Lower lobe of right lung (tissue), 2 donors: ENCODE measurements around the gene ETS2. TPM values are rescaled to one million over a fixed set of nuclear protein-coding genes. Genes with fewer than 3 reads are reported as not detected.

Experiments
- ATAC-seq, 2 donors: fragments of 200-7000 bp; cut with Tn5 transposase; one replicate each; pipeline ENCODE4 v1.9.1; 2020 to 2022; ENCODE audit warnings: mild to moderate bottlenecking in 2 of 2, moderate library complexity in 2 of 2
- DNase-seq: peaks from one replicate; pipeline ENCODE4 v3.0.0-alpha.2; 2020
- H3K27ac ChIP-seq: fragments of 200-600 bp; one replicate; pipeline ENCODE4 v1.8.0; 2022
- H3K27me3 ChIP-seq: fragments of 200-600 bp; one replicate; pipeline ENCODE4 v1.8.0; 2022; ENCODE audit warnings: low read depth
- H3K36me3 ChIP-seq: fragments of 200-600 bp; one replicate; pipeline ENCODE4 v1.8.0; 2022; ENCODE audit warnings: mild to moderate bottlenecking
- H3K4me1 ChIP-seq: fragments of 200-600 bp; one replicate; pipeline ENCODE4 v1.8.0; 2022
- H3K4me3 ChIP-seq: fragments of 200-600 bp; one replicate; pipeline ENCODE4 v1.8.0; 2022; ENCODE audit warnings: mild to moderate bottlenecking
- H3K9me3 ChIP-seq: fragments of 200-600 bp; one replicate; pipeline ENCODE4 v1.8.0; 2022
- intact Hi-C: fragments of 100-400 bp; cut with DNase I; formaldehyde crosslinking; loops from one replicate; pipeline ENCODE4 v1.11.0; 2022
- total RNA-seq: library from RNA; stranded (reverse); fragmentation: NEBNext Ultra II Directional; extraction: Animal tissue kit (Norgen Biotek cat#: 25700); gene quantifications from one replicate; pipeline ENCODE4 v1.2.1, GENCODE V29; 2021
- TF ChIP-seq, protein P1 (sequence below): fragments of 200-600 bp; IDR thresholded peaks from one replicate; pipeline ENCODE4 v1.8.0; 2022; ENCODE audit warnings: antibody characterized with exemption, mild to moderate bottlenecking
- donor health status: DM: no; HTN: yes; CAD: no; lungs with severe emphysema.

ETS2 gene
- total RNA-seq, 1 donor from 2014 or later: 160 TPM

DNA sequence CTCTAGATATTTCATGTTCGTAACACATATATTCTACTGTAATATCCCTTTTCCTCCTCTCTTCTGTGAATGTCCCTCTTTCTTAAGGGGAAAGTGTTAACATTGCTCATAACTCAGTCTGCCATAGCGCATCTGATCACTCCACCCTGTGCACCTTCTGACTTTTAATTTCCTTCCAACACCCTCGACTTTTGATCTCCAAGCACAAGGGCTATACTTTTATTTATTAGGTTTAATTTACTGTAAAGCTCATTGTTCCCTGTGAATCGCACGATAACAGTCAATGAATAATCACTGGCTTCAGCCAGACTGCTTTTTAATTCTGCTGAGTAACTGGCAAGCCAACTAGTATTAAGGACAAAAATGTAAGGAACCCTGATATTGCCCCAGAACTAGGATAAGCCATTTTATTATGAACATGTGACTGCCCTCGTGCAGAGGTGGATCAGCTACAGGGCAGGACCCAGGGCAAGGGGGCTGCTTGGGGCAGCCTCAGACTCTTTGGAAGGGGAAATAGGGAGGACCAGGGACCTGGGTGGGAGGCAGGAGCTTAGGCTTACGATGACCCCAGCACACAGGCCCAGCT is 2.6 kb upstream of the ETS2 start:
- intact Hi-C loops: no loop called here
- Histone ChIP-seq H3K4me1 (peaks cover 27% of the 10 kb centered on the region), H3K27ac (no peak overlapping the region), H3K9me3 (no peaks in the 10 kb centered on the region), H3K4me3 (no peak overlapping the region), H3K36me3 (peaks cover 4% of the 10 kb centered on the region), H3K27me3 (no peaks in the 10 kb centered on the region)
- TF ChIP-seq, protein P1, sequence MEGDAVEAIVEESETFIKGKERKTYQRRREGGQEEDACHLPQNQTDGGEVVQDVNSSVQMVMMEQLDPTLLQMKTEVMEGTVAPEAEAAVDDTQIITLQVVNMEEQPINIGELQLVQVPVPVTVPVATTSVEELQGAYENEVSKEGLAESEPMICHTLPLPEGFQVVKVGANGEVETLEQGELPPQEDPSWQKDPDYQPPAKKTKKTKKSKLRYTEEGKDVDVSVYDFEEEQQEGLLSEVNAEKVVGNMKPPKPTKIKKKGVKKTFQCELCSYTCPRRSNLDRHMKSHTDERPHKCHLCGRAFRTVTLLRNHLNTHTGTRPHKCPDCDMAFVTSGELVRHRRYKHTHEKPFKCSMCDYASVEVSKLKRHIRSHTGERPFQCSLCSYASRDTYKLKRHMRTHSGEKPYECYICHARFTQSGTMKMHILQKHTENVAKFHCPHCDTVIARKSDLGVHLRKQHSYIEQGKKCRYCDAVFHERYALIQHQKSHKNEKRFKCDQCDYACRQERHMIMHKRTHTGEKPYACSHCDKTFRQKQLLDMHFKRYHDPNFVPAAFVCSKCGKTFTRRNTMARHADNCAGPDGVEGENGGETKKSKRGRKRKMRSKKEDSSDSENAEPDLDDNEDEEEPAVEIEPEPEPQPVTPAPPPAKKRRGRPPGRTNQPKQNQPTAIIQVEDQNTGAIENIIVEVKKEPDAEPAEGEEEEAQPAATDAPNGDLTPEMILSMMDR: no peak
- DNase-seq: no peak
- no peak for ATAC-seq

DNA sequence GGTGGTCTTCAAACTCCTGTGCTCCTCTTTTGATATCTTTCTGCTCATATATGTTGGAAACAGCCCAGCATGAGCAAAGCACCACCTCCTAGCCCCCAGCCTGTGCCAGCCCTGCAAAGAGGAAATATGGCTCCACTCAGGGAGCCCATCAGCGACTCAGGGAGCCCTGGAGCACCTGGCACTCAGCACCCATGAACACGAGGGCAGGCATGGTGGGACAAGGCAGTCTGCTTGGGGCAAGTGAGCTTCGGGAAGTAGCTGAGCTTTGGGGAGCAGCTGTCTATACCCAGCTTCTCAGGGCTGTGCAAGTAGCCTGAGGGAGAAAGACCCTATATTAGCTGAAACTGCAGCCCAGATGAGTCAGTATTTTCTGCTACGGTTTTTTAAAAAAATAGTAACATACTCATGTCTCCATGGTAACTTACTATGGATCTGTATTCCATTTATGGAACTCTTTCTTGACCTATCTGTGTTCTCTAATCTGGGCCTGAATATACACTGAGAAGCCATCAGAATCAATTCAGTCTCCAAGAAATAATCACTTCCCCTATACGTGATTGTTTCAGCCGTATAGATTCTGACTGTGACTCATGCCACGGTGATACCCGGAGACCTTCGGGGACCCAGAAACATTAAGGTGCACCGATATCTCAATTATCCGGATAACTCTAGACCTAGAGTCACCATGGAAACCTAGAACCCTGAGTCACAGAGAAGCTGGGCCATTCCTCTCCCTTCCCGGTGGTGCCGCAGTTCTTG is 1.5 kb upstream of the ETS2 start:
- peaks cover 11% of the 10 kb centered on the region for H3K36me3 ChIP-seq
- H3K4me1 ChIP-seq: peaks cover 35% of the 10 kb centered on the region
- peak overlapping the region; percentile 98 for H3K27ac ChIP-seq
- intact Hi-C loops: no loop called here
- DNase-seq (no peak), ATAC-seq (peak in 1 of 2 donors; percentile 3)
- H3K27me3 ChIP-seq: no peaks in the 10 kb centered on the region
- TF ChIP-seq, protein P1: no peak
- no peaks in the 10 kb centered on the region for H3K9me3 ChIP-seq
- H3K4me3 ChIP-seq: peak overlapping the region; percentile 82

DNA sequence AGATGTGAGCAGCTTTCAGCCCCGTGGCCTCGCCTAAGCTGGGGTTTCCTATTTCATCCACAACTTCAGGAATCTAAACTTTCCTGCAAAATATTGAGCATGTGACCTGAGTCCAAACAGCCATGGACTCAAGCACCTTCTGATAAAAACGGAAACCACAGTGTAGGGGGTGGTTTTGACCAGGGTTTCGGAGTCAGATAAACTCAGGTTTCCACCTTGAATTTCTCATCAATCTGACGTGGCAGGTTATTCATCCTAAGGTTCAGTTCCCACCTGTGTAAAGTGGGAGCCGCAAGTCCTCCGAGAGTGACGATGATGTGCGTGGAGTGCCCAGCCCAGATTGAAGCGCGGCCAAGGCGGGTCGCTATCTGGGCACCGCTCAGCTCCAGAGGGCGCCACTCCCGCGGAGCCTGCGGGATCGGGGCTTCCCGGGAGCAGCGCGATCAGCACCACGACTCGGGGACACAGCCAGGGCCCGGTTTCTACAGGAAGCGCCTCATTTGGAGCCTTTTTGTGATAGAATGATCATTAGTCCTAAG is 871 bp upstream of the ETS2 start:
- Histone ChIP-seq H3K4me3 (peak overlapping the region; percentile 82), H3K27ac (peak overlapping the region; percentile 98), H3K27me3 (no peaks in the 10 kb centered on the region), H3K36me3 (peaks cover 17% of the 10 kb centered on the region), H3K9me3 (no peaks in the 10 kb centered on the region), H3K4me1 (peaks cover 41% of the 10 kb centered on the region)
- DNase-seq (peak; percentile 89), ATAC-seq (peak; percentile 77 to 81)
- TF ChIP-seq, protein P1: peak; percentile 60
- intact Hi-C loops: no loop called here

DNA sequence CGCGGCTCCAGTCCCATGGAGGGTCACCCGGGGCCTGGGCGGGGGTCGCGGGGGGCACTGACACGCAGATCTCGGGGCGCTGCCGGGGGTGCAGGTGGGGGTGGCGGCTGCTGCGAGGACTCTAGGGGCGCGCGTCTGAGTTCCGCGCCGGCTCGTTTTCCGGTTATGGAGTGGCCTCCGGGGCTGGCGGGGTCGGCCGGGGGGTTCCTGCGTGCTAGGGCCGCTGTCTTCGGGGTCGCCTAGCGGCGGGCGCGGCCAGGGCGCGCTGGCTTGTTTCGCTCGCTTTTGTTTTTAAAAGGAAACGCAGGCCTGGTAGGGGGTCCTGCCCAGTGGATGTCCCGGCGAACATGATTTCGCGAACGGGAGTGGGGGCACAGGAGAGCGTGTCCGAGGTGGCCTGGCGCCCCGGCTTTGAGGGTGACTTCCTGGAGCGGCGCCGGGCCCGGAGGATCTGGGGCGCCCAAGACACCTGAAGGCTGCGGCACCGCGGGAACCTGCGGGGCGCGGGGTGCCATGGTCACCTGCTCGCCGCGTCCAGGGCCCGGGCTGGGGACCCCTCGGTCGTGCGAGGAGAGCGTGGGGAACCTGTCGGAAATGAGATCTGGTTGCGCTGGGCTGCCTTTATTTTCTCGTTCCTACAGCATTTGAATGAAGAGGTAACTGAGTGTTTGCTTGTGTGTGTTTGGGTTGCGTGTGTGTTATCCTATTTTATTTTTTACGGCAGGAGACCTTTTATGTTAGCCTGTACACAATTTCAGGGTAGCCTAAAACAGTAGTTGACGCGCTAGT is 618 bp downstream of the ETS2 start:
- peak; percentile 4 to 14 for ATAC-seq
- Histone ChIP-seq H3K4me1 (peaks cover 56% of the 10 kb centered on the region), H3K4me3 (peak overlapping the region; percentile 82), H3K36me3 (peaks cover 32% of the 10 kb centered on the region), H3K27ac (peak overlapping the region; percentile 98), H3K27me3 (no peaks in the 10 kb centered on the region), H3K9me3 (no peaks in the 10 kb centered on the region)
- intact Hi-C loops: no loop called here
- TF ChIP-seq, protein P1: peak; percentile 15
- peak; percentile 69 for DNase-seq

DNA sequence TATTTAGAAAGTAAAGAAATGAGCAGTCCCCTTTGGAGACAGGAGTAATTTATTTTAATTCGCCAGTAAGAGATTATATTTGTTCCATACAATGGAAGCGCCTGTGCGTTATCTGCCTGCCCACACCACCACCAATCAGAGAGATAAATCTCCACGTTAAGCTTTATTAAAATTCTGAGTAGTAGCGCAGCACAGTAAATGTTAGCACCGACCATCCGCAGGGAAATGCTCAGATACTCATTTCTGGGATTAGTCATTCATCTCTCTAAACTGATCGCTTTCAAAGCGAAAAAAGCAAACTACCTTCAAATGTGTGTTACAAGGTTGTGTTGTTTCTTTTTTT is 1.2 kb downstream of the ETS2 start:
- peak overlapping the region; percentile 82 for H3K4me3 ChIP-seq
- TF ChIP-seq, protein P1: no peak
- ATAC-seq: no peak
- intact Hi-C loops: no loop called here
- peak overlapping the region; percentile 98 for H3K27ac ChIP-seq
- H3K36me3 ChIP-seq: peaks cover 38% of the 10 kb centered on the region
- no peak for DNase-seq
- H3K27me3 ChIP-seq: no peaks in the 10 kb centered on the region
- peaks cover 60% of the 10 kb centered on the region for H3K4me1 ChIP-seq
- H3K9me3 ChIP-seq: no peaks in the 10 kb centered on the region
